Small intestine (tissue), 7 donors: Measurements from ENCODE around the gene PXYLP1. TPM values are rescaled to one million over a fixed set of nuclear protein-coding genes. Genes with fewer than 3 reads are reported as not detected.
A peak's percentile ranks its signal among the peaks of the same experiment; 100 is the strongest.

Source experiments
- DNase-seq, 2 donors: peaks; one replicate each; pipeline versions ENCODE4 v3.0.0 to v3.0.0-alpha.2; 2013
- FAIRE-seq: peaks from 2 replicates; lab custom pipeline; 2012; peaks lifted over from hg19 to GRCh38; lab: Jason Lieb, UNC
- H3K27ac ChIP-seq, 3 donors: one replicate each; pipeline ENCODE4 v1.5.1; 2013; ENCODE audit warnings: low read length in 2 of 3, mild to moderate bottlenecking in 2 of 3, control low read depth in 1 of 3, inconsistent platforms in 1 of 3, low read depth in 1 of 3, moderate library complexity in 1 of 3
- H3K27me3 ChIP-seq, 3 donors: one replicate each; pipeline ENCODE4 v1.6.1; 2013; ENCODE audit warnings: low read length in 3 of 3, inconsistent platforms in 1 of 3; ENCODE audit not compliant: control insufficient read depth in 3 of 3, insufficient read depth in 3 of 3
- H3K36me3 ChIP-seq, 3 donors: one replicate each; pipeline ENCODE4 v1.6.1; 2013; ENCODE audit warnings: low read length in 3 of 3, inconsistent platforms in 1 of 3, low read depth in 1 of 3, mild to moderate bottlenecking in 1 of 3, moderate library complexity in 1 of 3; ENCODE audit not compliant: control insufficient read depth in 3 of 3, insufficient read depth in 2 of 3
- H3K4me1 ChIP-seq, 3 donors: one replicate each; pipeline ENCODE4 v1.6.1; 2013; ENCODE audit warnings: low read length in 2 of 3, inconsistent platforms in 1 of 3, low read depth in 1 of 3, mild to moderate bottlenecking in 1 of 3, moderate library complexity in 1 of 3; ENCODE audit not compliant: control insufficient read depth in 3 of 3, insufficient read depth in 2 of 3
- H3K4me3 ChIP-seq, 3 donors: one replicate each; pipeline ENCODE4 v1.5.1; 2013; ENCODE audit warnings: low read length in 3 of 3, control low read depth in 1 of 3, inconsistent platforms in 1 of 3, low read depth in 1 of 3, mild to moderate bottlenecking in 1 of 3, moderate library complexity in 1 of 3
- H3K9me3 ChIP-seq, 2 donors: one replicate each; pipeline ENCODE4 v1.6.1; 2013; ENCODE audit warnings: low read depth in 1 of 2, low read length in 1 of 2; ENCODE audit not compliant: control insufficient read depth in 2 of 2, insufficient read depth in 1 of 2
- WGBS, 3 donors: extraction: QIAGEN DNeasy Blood & Tissue Kit; methylation state at CpG; one replicate each; pipeline ENCODE4 v1.1.7; 2013; 5-methylcytosine and 5-hydroxymethylcytosine counted together
- polyA plus RNA-seq, 4 donors: library from polyadenylated mRNA; stranded (reverse) in 3 of 4; unstranded in 1 of 4; fragments of 200-250 nt in 3 of 4; fragments of 120-200 nt in 1 of 4; gene quantifications; one replicate each; pipeline versions ENCODE4 v1.2.1 to v1.2.3, GENCODE V29; 2013
- donor health status: healthy with polysubstance abuse.
- donor health status: control.
- donor health status: control.
- donor health status: Bipolar disorder and iron deficiency.
- donor health status: healthy.

The PXYLP1 gene
- polyA plus RNA-seq, 4 donors, result 2.2 to 20.5 (median 5.0) TPM

DNA sequence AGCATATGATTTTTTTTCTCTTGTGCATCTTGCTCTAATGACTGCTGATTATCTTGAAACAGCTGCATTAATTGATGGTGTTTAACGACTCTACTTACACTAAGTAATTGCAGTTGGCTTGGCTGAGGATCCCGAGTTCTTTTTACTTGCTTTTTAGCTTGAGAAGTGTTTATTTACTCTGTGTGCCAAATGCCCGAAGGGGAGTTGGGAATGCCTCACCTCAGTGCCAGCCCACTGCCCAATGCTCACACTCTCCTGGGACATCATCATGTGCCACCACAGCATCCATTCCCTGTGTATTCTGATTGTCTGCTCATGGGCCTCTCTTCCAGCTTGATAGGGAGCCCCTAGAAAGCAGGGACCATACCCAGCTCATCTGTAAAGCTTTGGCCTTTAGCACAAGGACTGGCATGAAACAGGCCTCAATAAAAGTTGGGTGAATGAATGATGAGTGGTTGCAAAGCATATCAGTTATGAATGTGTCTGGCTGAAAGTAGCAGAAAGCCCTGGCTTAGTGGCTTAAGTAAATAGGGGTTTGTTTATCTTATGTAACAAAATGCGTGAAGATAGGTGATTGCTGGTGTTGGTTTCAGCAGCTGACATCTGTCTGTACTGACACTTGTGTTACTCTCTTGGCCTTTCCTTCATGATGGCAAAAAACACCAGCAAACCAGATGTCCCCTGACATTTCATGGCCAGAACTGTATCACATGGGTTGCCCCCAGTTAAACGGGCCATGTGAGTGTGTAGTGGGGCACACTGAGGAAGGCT is 8.1 kb downstream of the PXYLP1 start:
- Histone ChIP-seq H3K27ac (no peak overlapping the region), H3K4me3 (no peak overlapping the region), H3K9me3 (no peaks in the 10 kb centered on the region), H3K4me1 (peaks cover 0 to 42% (median 4%) of the 10 kb centered on the region in 3 donors), H3K27me3 (no peaks in the 10 kb centered on the region), H3K36me3 (peaks cover 0 to 23% (median 0%) of the 10 kb centered on the region in 3 donors)
- DNase-seq (no peak), FAIRE-seq (no peak)
- WGBS, 3 donors, result 75 to 80% (median 78%) methylated on average over 5 of the region's 5 CpGs

DNA sequence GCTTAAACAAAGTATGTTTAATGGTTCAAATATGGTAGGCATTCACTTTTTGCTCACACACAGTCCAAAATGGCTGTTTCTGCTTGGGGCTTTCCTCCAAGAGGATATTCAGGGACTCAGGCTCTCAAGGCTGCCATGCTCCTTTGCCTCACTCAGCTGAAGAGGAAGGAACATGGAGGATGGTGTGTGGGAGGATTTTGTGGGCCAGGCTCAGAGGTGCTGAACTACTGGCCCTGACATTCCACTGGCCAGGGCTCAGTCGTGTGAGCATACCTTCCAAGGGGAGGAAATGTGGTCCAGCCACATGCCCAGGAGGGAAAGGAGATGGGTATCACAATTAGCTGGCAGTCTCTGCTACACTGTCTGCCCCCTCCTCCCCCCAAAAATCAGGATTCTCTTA is 8.7 kb downstream of the PXYLP1 start:
- no peak for DNase-seq

DNA sequence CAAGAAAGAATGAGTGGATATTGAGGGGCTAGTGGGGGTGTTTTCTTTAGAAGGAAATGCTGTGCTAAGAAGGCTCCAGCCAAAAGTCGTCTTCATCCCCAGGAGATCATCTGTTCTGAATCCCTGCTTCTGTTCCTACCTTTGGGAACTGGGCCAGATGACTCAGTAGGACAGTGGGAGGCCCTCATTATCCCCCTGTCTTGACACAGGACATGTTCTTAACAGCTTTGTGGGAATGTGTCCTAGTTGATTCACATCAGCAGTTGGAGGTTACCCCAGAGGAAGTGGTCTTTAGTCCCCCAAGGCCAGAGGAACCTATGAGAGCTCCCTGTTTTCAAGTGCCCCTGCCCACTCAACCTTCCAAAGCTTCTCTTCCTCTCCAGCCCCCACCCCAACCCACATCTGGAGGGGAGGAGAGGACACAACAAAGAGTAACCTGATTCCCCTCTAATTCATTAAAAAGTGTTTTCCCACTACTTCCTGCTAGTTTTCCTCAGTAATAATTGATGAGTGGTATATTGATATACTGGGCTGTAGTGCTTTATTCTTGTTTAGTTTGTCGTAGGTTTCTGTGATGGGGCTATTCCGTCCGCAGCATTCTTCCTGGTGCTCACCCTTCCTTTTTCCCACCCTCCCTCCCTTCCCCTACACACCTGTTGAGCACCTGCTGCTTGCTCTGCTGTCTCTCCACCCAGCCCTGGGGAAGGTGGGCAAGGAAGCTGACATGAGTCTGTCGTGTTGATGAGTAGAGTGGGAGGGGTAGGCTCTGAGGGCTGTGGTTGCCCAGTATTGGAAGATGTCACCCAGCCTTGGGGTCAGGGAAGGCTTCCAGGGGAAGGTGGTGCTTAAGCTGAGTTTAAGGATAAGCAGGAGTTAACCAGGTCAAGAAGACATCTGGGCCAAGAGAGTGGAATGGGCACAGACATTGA is 9.3 kb downstream of the PXYLP1 start:
- 61 to 81% (median 77%) methylated on average over 5 of the region's 5 CpGs for WGBS, 3 donors
- Histone ChIP-seq H3K4me3 (no peak overlapping the region), H3K9me3 (no peaks in the 10 kb centered on the region), H3K27ac (no peak overlapping the region), H3K27me3 (no peaks in the 10 kb centered on the region), H3K4me1 (peaks cover 0 to 29% (median 4%) of the 10 kb centered on the region in 3 donors), H3K36me3 (peaks cover 0 to 19% (median 0%) of the 10 kb centered on the region in 3 donors)
- DNase-seq (no peak), FAIRE-seq (no peak)

More for the DNA sequence above, 8.7 kb downstream of the PXYLP1 start:
- H3K4me3 ChIP-seq, result no peak overlapping the region
- no peaks in the 10 kb centered on the region for H3K9me3 ChIP-seq
- H3K4me1 ChIP-seq, result peaks cover 0 to 36% (median 4%) of the 10 kb centered on the region in 3 donors
- WGBS, 3 donors, result 73 to 94% (median 85%) methylated on average over 1 of the region's 1 CpG
- FAIRE-seq, result no peak
- no peaks in the 10 kb centered on the region for H3K27me3 ChIP-seq
- H3K36me3 ChIP-seq, result peaks cover 0 to 19% (median 0%) of the 10 kb centered on the region in 3 donors
- no peak overlapping the region for H3K27ac ChIP-seq

DNA sequence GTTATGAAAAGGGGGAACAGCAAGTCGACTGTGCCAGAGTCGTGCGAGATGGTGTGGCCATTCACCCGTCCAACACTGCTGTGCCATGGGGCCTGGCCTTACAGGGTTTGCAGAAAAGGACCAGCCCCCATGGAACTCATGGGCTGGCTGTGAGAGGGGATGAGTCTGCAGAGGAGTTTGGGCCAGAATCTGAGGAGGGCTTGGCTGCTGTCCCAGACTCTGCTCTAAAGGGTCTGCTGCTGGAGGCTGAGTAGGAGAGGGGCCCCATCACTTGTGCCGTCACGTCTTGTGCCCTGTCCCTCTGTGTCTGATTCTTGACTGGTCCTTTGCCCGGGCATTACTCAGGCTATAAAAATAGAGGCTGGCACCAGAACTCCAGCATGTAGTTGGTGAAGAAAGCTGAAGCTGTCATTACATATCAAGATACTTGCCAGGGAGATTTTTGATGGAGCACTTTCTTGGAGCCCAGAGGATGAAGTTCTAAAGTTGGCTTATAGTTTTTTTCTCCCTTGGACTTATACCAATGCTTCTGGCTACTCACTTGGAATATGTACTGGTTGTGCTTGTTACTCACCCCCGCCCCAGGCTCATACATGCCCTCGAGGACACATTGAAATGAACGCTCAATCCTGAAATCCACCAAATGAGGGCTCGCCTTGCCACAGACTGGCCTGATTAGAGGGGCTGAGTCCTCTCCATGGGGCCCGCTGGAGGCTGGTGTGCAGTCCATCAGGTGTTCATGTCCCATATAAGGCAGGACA is 10.2 kb downstream of the PXYLP1 start:
- peak overlapping the region in 1 of 3 donors; percentile 46 for H3K27ac ChIP-seq
- H3K27me3 ChIP-seq, result no peaks in the 10 kb centered on the region
- DNase-seq (no peak), FAIRE-seq (no peak)
- peaks cover 0 to 23% (median 4%) of the 10 kb centered on the region in 3 donors for H3K4me1 ChIP-seq
- no peaks in the 10 kb centered on the region for H3K9me3 ChIP-seq
- H3K36me3 ChIP-seq, result peaks cover 0 to 19% (median 0%) of the 10 kb centered on the region in 3 donors
- WGBS, 3 donors, result 71 to 82% (median 75%) methylated on average over 12 of the region's 12 CpGs
- H3K4me3 ChIP-seq, result no peak overlapping the region

DNA sequence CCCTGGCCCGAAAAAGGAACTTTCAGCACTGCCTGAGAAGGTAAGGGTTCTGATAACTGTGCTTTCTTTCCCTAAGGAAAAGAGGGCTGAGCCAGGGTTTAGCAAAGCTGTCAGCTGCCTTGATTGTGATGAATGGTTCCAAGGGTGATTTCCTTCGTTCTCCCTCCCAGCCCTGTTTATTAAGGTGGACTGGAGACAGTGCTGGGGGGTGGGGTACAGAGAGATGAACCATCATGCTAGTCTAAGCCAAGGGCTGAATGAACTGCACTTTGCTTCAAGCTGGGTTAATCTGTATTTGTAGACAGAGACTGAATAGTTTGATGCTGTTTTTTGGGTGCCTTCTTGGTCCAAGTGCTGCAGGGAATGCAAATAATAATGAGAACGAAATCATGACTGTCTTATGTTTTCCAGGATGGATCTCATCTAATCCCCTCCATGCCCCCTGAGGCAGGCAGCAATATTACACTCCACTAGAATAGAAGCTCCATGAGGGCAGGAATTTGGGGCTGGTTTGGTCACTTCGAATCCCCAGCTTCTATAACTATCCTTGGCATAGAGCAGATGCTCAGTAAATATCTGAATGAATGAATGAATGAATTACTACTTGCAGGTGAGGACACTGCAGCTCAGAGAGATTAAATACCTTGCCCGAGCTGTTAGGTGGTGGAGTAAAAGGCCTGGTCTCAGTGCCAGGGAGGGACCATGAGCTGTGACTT is 10.9 kb downstream of the PXYLP1 start:
- Histone ChIP-seq H3K4me1 (peaks cover 0 to 23% (median 4%) of the 10 kb centered on the region in 3 donors), H3K36me3 (peaks cover 0 to 19% (median 0%) of the 10 kb centered on the region in 3 donors), H3K9me3 (no peaks in the 10 kb centered on the region), H3K27me3 (no peaks in the 10 kb centered on the region), H3K27ac (peak overlapping the region in 1 of 3 donors; percentile 46), H3K4me3 (no peak overlapping the region)
- FAIRE-seq, result no peak
- DNase-seq, result peak in 1 of 2 donors; percentile 48
- 72 to 79% (median 75%) methylated on average over 5 of the region's 5 CpGs for WGBS, 3 donors

- FAIRE-seq, result no peak
- Histone ChIP-seq H3K36me3 (peaks cover 0 to 12% (median 0%) of the 10 kb centered on the region in 3 donors), H3K9me3 (no peaks in the 10 kb centered on the region), H3K27ac (no peak overlapping the region), H3K27me3 (no peaks in the 10 kb centered on the region), H3K4me1 (peaks cover 0 to 23% (median 4%) of the 10 kb centered on the region in 3 donors), H3K4me3 (no peak overlapping the region)
- no peak for DNase-seq
- 73 to 76% (median 73%) methylated on average over 11 of the region's 11 CpGs for WGBS, 3 donors
Measured at GRCh38 chr3:141243271-141243707, 11.7 kb downstream of the PXYLP1 start.

- DNase-seq (no peak), FAIRE-seq (no peak)
- Histone ChIP-seq H3K4me3 (no peak overlapping the region), H3K36me3 (peaks cover 0 to 8% (median 0%) of the 10 kb centered on the region in 3 donors), H3K4me1 (peaks cover 0 to 21% (median 4%) of the 10 kb centered on the region in 3 donors), H3K27ac (no peak overlapping the region), H3K9me3 (no peaks in the 10 kb centered on the region), H3K27me3 (no peaks in the 10 kb centered on the region)
- WGBS, 3 donors, result 92 to 96% (median 93%) methylated on average over 5 of the region's 5 CpGs
Measured at GRCh38 chr3:141246224-141246957, 14.8 kb downstream of the PXYLP1 start.
